Kidney tubule cell (primary cell): Measurements from ENCODE around the gene TP63.

Experiments used
- DNase-seq: peaks from one replicate; pipeline ENCODE4 v3.0.0-alpha.2; 2018; ENCODE audit warnings: low spot score

The TP63 gene

DNA sequence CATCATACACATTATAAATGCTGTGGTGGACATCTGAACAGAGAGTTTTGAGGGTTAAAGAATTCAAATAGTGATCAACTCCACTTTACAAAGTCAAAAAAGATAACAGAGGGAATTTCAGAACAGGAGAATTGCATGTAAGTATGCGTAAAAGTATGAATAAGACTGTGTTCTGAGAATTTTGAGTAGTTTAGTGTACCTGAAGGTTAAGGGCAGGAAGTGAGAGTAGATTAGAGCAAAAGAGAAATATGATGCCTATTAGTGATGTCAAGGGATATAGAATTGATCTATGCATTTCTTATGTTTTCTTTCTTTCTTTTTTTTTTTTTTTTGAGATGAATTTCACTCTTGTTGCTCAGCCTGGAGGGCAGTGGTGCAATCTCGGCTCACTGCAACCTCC is 53.1 kb downstream of the TP63 start:
- DNase-seq, result no peak

DNA sequence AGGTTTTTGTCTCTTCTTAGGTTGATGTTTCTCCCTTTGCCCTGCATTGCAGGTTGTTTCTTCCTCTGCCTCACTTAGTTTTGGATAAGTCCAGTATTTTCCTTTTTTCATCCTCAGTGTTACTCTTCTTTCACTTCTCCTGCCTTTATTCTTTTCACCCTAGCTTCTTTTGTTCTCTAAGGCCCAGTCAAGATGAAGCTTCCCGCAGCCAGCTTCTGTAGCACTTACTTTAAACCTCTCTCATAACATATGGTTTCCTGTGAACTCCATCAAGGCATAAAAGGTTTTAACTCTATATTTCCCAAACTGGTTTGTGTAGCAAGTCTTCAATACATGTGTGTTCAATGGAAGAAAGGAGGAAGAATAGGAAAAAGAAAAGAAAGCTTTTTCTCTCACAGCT is 54.1 kb downstream of the TP63 start:
- no peak for DNase-seq

DNA sequence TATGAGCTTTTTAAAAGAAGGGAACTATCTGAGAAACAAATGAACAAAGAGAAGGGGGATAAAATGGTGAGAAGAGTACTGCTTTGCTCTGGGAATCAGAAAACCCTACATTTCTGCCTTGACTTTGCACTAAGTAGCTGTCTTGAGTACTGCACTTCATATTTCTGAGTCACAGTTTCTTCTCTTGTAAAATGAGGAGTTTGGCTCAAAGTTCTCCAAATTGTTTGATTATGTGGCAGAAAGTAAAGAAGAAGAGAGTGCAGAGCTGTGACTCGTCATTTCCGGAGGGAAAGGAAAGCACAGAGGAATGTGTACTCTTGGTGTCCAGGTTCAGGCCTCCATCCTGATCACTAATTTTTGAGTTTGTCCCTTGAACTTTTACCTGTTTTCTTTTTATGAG is 54.7 kb downstream of the TP63 start:
- DNase-seq, result peak; percentile 50

DNA sequence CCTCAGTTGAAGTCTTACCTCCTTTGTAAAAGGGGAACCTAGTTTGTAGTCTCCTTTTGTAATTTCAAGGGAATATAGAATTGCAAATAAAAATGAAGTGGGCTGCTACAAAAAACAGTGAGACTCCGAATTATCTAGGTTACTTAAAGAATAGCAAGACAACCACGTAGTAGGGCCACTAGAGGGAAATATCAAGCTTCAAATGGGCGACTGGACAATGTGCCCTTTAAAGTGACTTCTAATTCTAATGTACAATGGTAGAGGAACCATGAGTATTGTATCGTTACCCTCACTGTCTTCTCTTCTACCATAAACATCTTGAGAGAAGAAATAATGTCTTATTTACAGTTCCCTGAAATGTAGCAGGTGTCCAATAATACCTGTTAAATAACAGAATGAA is 56.3 kb downstream of the TP63 start:
- no peak for DNase-seq

DNA sequence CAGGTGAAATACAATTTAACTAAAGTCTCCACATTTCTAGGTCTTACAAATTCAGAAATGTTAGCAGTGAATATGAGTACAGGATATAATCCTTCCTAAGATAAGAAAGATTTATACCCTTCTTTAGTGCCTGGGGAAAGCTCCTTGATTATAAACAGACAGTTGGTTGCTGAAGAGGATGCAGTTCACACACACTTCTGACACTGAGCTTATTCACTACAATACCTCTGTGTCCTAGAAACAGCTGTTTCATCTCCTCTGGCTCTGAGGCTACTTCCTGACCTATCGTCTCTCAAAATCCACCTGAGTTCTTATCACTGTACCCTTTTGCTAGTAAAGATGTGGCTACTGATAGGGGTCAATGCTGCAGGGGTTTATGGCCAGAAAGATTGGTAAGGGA is 57.1 kb downstream of the TP63 start:
- DNase-seq, result no peak

DNA sequence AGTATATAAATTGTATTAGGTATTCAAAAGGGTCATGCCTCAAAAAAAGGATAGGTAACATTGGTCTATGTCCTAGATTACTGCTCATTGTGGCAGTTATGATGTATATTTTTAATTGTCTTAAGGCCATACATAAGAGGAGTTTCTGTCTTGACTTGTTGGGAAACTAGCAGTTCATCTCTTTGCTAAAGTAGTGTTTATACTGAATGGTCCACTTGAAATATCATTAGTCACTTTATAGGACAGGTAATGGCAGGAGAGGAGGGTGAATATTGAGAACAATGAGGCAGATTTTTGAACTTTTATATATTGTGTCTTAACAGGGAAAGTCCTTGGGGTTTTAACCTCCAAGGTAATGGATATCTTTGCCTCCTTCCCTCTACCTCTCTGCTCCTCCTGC is 58.4 kb downstream of the TP63 start:
- DNase-seq, result no peak

DNA sequence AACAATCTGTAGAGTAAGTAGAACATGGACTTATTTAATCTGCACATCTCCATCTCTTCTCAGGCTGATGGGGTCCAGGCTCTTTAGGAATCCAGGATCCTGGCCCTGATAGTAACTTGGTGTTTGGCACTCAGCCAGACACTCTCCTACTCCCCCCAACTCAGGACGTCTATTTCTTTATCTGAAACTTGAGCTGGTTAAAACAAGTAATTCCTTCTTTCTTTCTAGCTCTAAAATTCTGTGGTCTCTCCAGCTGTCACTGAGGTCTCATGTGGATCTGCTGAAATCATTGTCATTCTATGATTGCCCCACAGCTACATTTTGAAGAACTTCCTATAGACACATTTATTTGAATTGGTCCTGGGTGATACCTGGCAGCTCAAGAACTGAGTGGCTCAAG is 59.0 kb downstream of the TP63 start:
- no peak for DNase-seq

DNA sequence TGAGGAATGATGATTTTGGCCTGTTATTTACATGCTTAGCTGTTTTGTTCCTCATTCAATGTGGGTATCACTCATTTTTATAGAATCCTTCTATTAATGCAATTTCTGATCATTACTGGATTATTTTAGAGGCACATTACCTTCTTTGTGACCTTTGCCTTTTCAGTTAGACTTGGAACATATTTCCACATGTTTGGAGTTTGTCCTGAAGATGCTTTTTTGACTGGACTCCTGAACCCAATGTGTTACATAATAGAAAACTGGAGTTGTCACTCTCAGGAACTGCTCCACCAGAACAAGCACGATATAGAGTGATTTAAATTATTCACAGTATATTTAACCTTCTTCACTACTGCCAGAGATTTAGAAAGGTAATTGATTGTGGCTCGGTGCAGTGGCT is 59.5 kb downstream of the TP63 start:
- no peak for DNase-seq

DNA sequence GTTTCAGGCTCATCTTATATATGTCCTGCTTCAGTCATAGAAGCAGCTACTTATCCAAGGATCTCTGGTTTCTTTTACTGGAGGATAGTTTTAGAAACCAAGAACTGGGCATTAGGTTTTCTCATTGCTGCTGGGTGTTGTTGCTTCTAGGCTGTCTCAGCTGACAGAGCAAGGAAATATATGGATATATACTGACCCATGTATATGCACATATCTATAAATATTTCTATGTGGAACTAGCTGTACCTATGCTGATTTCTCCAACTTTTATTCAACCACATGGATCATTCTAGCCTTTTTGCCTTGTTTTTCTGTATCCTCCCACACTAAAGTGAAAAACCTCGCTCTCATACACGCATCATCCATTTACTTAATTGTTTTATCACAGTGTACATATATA is 64.2 kb downstream of the TP63 start:
- DNase-seq, result no peak

DNA sequence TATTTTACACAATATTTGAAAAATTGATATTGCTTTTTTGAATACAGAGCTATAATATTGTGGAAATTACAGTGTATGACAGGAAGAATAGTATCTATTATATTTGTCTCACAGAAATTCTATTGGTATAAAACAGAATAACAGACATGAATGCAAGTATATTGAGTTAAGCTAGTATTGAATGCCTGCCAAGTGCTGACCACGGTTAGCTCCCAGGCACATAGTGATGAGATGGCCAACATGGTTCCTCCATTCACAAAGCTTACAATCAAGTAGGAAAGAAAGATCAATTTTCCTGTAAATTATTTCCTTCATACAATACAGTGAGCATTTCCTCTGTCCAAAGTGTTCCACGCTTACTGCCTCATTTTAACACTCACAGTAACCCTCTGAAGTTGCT is 67.6 kb downstream of the TP63 start:
- no peak for DNase-seq

DNA sequence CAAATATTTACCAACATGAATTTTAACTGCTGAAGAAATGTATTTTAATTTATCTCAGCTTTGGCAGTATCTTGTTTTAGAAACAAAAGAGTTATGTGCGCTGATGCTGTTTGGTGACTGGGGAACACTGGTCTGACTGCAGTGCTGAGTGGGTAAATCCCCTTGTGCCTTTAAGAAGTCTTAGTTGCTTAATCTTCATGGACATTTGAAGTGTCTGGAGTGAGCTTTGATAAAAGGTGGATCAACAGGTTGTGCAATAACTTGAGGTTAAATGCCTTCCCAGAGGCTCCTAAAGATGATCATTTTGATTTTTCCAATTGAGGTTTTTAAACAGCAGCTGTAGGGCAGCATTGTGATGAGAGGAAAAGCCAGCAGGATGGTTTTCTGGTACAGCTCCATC is 68.7 kb downstream of the TP63 start:
- no peak for DNase-seq

DNA sequence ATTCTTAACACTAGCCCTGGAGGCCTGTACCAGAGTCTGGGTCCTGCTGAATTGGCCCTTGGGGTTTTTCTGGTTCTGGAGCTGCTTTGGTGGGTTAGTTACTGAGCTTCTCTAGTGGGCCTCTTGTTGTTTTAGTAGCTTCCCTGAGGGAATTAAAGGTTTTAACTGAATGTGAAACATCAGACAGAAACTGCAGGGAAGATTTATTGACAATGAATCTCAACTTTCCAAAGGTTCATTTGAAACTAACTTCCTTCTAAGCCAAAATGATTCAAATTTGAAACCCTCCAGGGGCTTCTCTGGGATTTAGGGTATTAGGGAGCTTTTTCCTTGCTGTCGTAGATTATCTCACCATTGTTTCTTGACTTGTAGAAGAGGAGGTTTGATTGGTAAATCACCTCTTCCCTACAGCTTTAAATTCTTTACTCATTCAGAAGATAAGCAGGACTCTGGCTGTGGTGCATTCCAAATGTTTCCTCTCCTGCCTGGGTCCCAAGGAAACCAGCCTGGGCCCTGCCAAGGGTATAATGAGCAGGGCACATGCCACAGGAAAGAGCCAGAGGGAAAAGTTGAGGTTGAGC is 71.0 kb downstream of the TP63 start:
- peak; percentile 7 for DNase-seq

DNA sequence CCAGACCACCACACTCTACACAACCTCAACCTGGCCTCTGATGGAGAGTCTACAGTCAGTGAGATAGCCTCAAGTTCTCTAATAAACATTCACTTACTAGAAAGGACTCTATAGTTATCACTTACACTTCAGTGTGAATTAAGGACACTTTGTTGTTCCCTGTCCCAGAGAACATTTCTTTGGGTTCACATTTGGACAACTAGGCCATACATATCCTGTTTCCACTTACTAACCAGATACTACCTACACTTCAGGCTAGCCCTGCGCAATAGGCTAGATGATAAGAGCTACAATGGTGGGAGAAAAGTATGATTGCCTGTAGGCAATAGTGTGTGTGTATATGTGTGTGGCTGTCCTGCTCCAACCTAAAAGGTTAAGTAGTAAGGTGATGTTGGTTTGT is 72.7 kb downstream of the TP63 start:
- DNase-seq, result no peak

DNA sequence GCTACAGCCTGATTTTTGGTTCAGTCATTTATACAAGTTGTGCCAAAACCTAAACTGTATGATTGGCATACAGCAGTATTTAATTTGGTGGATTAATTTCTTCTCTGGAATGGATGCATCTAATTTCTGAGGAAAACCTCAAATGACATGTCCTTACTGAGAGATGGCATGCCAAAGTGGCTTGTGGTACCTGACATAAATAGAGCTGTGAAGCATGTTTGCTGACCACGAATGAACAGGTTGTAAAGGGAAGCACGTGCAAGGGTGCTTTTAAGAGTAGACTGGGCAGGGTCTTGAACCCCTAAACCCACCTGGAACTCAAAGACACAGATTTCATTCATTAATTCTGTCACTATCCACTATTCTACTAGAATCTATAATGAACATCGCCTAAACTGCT is 77.2 kb downstream of the TP63 start:
- DNase-seq, result no peak

DNA sequence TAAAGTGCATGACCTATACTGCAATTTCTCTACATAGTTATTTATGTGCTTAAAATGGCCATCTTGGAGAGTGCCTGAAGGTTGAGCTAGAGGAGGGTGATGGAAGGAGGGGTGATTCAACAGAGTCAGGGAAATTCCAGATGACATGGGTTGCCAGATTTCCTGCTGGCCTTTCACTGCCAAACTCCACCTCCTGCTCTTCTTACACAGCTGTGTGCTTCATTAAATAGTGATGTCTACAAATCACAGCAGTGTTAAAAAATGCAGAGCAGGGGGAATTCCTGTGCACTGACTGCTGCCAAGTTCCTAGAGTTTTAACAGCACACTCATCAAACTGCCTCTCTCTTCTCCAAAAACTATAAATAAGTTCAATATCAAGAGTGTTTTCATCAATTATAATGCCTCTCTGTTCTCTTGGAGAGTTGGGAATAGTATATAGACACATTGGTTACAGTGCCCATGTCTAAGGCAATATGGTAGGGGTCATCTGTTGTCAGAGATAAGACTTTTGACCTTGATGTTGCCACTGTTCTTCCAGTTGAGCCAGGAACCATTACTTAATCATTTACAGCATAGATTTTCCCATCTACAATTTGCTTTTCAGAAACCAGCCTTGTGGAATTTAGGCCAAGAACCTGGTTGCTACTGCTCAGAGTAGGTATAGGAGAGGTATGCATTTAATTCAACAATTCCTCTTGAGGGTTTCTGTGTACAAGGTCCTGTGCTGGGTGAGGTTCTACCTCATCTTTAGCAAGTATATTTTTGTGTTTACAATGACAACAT is 79.6 kb downstream of the TP63 start:
- peak; percentile 99 for DNase-seq

DNA sequence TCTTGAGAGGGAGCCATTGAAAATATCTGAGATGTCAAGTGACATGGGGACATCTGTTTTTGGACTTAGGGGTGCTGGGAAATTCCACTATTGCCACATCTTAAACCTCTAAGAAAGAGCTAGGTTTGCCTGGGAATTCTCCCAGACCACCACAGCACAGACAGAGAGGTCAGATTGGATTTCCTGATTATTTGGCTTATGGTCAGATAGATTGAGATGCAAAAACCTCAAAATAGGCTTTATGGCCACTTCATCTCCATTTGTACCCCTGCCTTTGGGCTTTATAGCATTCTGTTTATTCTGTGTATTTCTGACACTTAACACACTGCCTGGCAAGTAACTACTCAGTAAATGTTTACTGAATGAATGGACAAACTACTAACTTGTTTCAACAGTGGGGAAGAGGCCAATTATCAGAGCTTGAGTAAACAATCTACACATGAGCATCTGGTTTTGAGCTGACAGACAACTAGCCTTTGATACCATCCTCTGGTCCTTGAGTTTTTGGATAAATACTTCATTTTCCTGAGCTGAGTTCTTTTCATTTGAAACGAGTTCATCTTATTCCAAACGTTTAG is 81.8 kb downstream of the TP63 start:
- no peak for DNase-seq

DNA sequence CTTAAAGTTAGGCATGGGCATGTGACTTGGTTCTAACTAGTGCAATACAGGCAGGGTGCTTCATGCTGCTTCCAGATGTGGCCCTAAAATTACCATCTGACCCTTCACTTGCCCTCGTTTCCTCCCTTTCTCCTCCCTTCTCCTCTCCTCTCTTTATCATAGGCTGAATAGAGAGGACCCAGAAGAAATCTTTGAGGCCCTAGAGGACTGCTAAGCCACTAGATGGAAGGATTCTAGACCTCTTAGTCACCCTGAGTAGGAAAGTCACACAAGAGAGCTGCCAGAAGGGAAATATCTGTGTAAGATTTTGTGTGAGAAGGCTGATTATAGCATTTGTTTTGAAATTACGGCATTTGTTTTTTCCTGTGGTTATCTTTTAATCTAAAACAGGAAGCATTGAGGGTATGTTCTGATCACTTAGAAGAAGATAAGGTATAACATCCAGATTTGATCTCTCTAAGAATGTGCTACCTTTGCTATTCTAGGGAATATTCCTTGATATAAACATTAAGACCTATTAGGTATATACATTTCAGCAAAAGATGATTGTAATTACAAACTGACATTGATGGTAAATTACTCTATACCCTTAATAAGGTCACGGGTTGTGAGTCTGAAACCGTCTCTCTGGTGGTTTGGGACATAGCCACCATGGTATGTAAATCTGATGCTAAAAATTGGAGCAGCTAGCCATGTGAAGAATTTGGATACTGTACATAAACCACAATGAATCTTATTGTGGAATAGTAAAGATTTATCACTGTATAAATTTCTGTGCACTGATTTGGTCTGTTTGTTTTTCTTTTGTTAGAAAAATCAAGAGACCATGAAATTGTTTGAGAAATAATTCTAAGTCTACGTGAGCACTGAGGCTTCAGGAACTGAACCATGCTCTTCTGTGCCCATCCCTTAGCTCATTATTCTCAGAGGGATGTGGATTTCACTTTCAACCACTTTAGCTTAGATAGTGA is 84.1 kb downstream of the TP63 start:
- peak; percentile 64 for DNase-seq

DNA sequence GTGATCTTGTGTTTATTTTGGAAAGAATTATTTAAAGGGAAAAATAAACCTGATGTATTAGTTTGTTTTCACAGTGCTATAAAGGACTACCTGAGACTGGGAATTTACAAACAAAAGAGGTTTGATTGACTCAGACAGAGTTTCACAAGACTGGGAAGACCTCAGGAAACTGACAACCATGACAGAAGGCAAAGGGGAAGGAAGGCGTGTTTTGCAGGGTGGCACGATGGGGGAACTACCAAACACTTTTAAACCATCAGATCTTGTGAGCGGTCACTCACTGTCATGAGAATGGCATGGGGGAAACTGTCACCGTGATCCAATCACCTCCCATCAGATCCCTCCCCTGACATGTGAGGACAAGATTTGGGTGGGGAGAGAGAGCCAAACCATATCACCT is 87.0 kb downstream of the TP63 start:
- DNase-seq, result no peak

DNA sequence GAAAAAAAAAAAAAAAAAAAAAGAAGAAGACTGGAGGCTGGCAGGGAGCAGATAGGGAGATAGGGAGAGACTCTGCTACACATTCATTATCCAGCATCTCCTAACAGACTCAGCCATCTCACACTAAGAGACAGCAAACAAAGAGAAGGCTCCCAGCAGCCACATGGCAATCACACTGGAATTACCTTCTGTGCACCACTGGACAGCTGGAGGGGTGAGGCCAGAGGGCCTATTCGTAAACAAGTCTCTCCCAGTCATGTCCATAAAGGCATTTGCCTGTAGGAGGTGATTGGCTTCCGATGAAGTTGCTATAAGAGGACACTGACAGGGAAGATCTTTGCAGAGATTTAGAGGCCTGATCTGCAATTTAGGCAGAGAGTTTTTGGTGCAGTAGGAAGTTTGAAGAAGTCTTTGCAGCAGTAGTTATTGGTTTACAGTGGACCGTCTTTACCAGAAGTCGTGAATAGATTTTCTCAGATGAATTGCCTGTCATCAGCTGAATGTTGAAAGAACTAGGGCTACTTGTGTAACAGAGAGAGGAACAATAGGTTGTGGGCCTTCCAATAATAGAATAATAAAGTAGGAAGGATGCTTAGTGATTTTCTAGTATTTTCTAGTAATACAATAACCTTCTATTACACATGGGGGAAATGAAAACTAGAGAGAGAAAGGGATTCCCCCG is 89.7 kb downstream of the TP63 start:
- no peak for DNase-seq

DNA sequence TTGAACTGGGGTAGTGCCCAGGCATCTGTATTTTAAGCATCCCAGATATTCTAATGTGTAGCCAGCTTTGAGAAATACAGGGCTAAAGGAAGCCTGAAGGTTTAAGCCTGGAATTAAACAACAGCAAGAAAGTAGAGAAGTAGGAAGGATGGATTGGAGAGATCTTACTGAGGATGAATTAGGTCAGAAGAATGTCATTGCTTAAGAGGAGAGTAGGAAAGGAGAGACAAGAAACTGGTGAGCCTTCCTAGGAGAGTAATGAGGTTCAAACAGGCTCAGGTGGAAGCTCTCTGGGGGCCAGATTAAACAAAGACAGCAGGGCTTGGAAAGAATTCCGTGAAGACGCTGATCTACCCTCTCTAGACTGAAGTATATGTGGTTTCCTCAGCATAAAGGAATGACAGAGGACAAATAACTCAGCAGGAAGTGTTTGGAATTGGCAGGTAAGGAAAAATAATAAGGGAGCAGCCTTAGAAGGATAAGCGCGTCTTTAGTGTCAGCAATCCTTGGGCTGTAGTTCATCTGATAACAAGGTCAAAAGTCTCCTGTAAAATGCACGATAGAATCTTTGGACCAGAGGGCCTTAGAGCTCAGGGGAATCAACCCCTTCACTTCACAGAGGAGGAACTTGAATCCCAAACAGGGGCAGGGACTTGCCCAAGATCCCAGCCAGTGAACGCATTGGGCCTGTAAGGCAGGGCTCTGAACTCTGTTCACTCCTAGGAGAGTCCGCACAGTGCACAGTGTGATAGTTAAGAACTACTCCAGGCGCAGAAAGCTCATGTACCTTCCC is 90.9 kb downstream of the TP63 start:
- no peak for DNase-seq

DNA sequence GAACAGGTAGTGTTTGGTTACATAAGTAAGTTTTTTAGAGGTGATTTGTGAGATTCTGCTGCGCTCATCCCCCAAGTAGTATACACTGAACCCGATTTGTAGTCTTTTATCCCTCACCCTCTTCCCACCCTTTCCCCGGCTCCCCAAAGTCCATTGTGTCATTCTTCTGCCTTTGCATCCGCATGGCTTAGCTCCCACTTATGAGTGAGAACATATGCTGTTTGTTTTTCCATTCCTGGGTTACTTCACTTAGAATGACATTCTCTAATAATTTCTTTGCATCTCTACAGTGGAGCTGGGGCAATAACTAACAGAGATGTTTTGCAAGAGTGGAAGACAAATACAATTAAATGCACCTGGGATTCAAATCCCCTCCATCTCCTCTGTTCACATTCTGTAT is 93.2 kb downstream of the TP63 start:
- no peak for DNase-seq
